ENCODE data around the gene SPTBN5. TPM values are rescaled to one million over a fixed set of nuclear protein-coding genes. Genes with fewer than 3 reads are reported as not detected.

Gene SPTBN5
- total RNA-seq, 1 experiment from 2014 or later: 0.96 TPM

DNA sequence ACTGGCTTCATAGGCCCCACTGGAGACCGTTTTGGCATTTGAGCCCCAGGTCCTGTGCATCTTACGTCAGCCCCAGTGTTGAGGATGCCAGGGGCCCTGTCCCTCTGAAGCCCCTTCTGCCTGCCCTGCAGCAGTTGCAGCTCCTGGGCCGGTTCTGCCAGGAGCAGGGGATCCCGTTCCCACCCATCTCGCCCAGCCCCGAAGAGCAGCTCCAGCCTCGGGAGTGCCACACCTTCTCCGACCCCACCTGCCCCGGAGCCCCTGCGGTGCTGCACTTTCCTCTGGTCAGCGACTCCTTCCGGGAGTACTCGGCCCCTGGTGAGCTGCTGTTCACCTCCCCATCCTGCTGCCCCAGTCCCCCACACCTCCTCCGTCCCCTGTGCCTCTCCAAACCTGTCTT, 46.6 kb downstream of the SPTBN5 start:
- intact Hi-C loops (cut with micrococcal nuclease): no loop called here

DNA sequence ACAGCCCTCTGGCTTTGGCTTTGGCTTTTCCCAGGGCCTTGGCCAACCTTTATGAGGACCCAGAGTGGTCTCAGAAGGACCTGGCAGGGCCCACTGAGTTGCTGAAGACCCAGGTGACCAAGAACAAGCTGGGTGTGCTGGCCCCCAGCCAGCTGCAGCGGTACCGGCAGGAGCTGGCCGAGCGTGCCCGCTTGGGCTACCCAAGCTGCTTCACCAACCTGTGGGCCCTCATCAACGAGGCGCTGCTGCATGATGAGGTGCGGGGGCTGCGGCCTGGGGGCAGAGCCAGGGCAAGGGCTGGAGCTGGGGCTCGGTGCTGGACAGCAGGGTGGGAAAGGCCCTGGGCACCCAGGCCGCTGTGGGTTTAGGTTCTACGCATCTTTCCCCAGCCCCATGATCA, 49.0 kb downstream of the SPTBN5 start:
- H3K27ac ChIP-seq (ENCODE audit: low read depth, low read length): no peak overlapping the region
- no peaks in the 10 kb centered on the region for H3K27me3 ChIP-seq (ENCODE audit: insufficient read depth, low read length)
- no peak overlapping the region for H3K4me3 ChIP-seq (replicated peaks in 1 of 2; ENCODE audit: low read depth in 1 of 2, low read length in 2 of 2)
- intact Hi-C loops (cut with micrococcal nuclease): no loop called here
- no TSS peak for BruUV-seq (replicated peaks)
- no peaks in the 10 kb centered on the region for H4K20me1 ChIP-seq (ENCODE audit: insufficient read depth)
- H3K9me2 ChIP-seq (ENCODE audit: insufficient read depth): no peaks in the 10 kb centered on the region
- H3K9me3 ChIP-seq (ENCODE audit: control insufficient read depth in 1 of 2, insufficient read depth in 1 of 2, low read depth in 1 of 2, low read length in 2 of 2): no peaks in the 10 kb centered on the region
- H3K4me1 ChIP-seq (ENCODE audit: control insufficient read depth in 1 of 2, insufficient read depth in 2 of 2, low read length in 2 of 2): no peaks in the 10 kb centered on the region
- H3K79me2 ChIP-seq (ENCODE audit: insufficient read depth, low read length): no peaks in the 10 kb centered on the region
- no peak overlapping the region for H3K4me2 ChIP-seq (ENCODE audit: low read length)
- no peak overlapping the region for H3K9ac ChIP-seq (ENCODE audit: low read length)
- no peak for TF ChIP-seq EGR1 (IDR thresholded peaks at IDR 0.05; ENCODE audit: low read depth)
- no peak for TF ChIP-seq CEBPB (IDR thresholded peaks at IDR 0.05; ENCODE audit: low read depth)
- TF ChIP-seq, protein P1, sequence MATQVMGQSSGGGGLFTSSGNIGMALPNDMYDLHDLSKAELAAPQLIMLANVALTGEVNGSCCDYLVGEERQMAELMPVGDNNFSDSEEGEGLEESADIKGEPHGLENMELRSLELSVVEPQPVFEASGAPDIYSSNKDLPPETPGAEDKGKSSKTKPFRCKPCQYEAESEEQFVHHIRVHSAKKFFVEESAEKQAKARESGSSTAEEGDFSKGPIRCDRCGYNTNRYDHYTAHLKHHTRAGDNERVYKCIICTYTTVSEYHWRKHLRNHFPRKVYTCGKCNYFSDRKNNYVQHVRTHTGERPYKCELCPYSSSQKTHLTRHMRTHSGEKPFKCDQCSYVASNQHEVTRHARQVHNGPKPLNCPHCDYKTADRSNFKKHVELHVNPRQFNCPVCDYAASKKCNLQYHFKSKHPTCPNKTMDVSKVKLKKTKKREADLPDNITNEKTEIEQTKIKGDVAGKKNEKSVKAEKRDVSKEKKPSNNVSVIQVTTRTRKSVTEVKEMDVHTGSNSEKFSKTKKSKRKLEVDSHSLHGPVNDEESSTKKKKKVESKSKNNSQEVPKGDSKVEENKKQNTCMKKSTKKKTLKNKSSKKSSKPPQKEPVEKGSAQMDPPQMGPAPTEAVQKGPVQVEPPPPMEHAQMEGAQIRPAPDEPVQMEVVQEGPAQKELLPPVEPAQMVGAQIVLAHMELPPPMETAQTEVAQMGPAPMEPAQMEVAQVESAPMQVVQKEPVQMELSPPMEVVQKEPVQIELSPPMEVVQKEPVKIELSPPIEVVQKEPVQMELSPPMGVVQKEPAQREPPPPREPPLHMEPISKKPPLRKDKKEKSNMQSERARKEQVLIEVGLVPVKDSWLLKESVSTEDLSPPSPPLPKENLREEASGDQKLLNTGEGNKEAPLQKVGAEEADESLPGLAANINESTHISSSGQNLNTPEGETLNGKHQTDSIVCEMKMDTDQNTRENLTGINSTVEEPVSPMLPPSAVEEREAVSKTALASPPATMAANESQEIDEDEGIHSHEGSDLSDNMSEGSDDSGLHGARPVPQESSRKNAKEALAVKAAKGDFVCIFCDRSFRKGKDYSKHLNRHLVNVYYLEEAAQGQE (IDR thresholded peaks at IDR 0.05; ENCODE audit: low read depth): no peak
- TF ChIP-seq SIN3A (IDR thresholded peaks at IDR 0.05; ENCODE audit: low read depth): no peak
- no peak for TF ChIP-seq JUND (IDR thresholded peaks at IDR 0.05)
- no peak for TF ChIP-seq POLR2AphosphoS5 (IDR thresholded peaks at IDR 0.05; ENCODE audit: low read depth, low read length)
- TF ChIP-seq TCF7L2 (IDR thresholded peaks at IDR 0.05; ENCODE audit: borderline replicate concordance, extremely low read depth, insufficient read depth, insufficient read length): no peak
- no peak for TF ChIP-seq POLR2A (IDR thresholded peaks at IDR 0.05; ENCODE audit: borderline replicate concordance, extremely low read depth, insufficient read depth, insufficient read length)
- TF ChIP-seq EZH2phosphoT487 (IDR thresholded peaks at IDR 0.05; ENCODE audit: borderline replicate concordance): no peak
- TF ChIP-seq, protein P2, sequence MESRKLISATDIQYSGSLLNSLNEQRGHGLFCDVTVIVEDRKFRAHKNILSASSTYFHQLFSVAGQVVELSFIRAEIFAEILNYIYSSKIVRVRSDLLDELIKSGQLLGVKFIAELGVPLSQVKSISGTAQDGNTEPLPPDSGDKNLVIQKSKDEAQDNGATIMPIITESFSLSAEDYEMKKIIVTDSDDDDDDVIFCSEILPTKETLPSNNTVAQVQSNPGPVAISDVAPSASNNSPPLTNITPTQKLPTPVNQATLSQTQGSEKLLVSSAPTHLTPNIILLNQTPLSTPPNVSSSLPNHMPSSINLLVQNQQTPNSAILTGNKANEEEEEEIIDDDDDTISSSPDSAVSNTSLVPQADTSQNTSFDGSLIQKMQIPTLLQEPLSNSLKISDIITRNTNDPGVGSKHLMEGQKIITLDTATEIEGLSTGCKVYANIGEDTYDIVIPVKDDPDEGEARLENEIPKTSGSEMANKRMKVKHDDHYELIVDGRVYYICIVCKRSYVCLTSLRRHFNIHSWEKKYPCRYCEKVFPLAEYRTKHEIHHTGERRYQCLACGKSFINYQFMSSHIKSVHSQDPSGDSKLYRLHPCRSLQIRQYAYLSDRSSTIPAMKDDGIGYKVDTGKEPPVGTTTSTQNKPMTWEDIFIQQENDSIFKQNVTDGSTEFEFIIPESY (IDR thresholded peaks at IDR 0.05; ENCODE audit: extremely low read depth, insufficient replicate concordance, low read length): no peak
- TF ChIP-seq, protein P3, sequence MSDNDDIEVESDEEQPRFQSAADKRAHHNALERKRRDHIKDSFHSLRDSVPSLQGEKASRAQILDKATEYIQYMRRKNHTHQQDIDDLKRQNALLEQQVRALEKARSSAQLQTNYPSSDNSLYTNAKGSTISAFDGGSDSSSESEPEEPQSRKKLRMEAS (IDR thresholded peaks at IDR 0.05): no peak
- TF ChIP-seq SRF (IDR thresholded peaks at IDR 0.05; ENCODE audit: low read depth): no peak
- TF ChIP-seq EZH2 (IDR thresholded peaks at IDR 0.05): no peak
- ChIA-PET CTCF (no interaction called here), POLR2A (no interaction called here), RAD21 (ENCODE audit: low non-redundant PET in 1 of 2, low total read pairs in 2 of 2, uncharacterized antibody in 2 of 2, unreplicated experiment in 2 of 2) (no interaction called here)
- peaks cover 0 to 3% of the 10 kb centered on the region in 2 experiments; a peak in 1 of 4 replicates for H3K36me3 ChIP-seq (ENCODE audit: control insufficient read depth in 1 of 2, insufficient read depth in 2 of 2, low read length in 2 of 2)
- no peak overlapping the region for H2AFZ ChIP-seq (ENCODE audit: low read depth, low read length, poor library complexity, severe bottlenecking)
- ATAC-seq (no peak), DNase-seq (ENCODE audit: low read depth, low spot score) (no peak)

More for the DNA sequence above, 46.6 kb downstream of the SPTBN5 start:
- ATAC-seq (no peak), DNase-seq (ENCODE audit: low read depth, low spot score) (no peak)
- Histone ChIP-seq H3K4me3 (replicated peaks in 1 of 2; ENCODE audit: low read depth in 1 of 2, low read length in 2 of 2) (no peak overlapping the region), H3K79me2 (ENCODE audit: insufficient read depth, low read length) (no peaks in the 10 kb centered on the region), H3K27ac (ENCODE audit: low read depth, low read length) (no peak overlapping the region), H2AFZ (ENCODE audit: low read depth, low read length, poor library complexity, severe bottlenecking) (no peak overlapping the region), H3K4me2 (ENCODE audit: low read length) (no peak overlapping the region), H3K4me1 (ENCODE audit: control insufficient read depth in 1 of 2, insufficient read depth in 2 of 2, low read length in 2 of 2) (no peaks in the 10 kb centered on the region), H4K20me1 (ENCODE audit: insufficient read depth) (no peaks in the 10 kb centered on the region), H3K36me3 (ENCODE audit: control insufficient read depth in 1 of 2, insufficient read depth in 2 of 2, low read length in 2 of 2) (peaks cover 0 to 3% of the 10 kb centered on the region in 2 experiments; a peak in 1 of 4 replicates), H3K9me2 (ENCODE audit: insufficient read depth) (no peaks in the 10 kb centered on the region), H3K27me3 (ENCODE audit: insufficient read depth, low read length) (no peaks in the 10 kb centered on the region), H3K9ac (ENCODE audit: low read length) (no peak overlapping the region), H3K9me3 (ENCODE audit: control insufficient read depth in 1 of 2, insufficient read depth in 1 of 2, low read depth in 1 of 2, low read length in 2 of 2) (no peaks in the 10 kb centered on the region)
- ChIA-PET RAD21 (ENCODE audit: low non-redundant PET in 1 of 2, low total read pairs in 2 of 2, uncharacterized antibody in 2 of 2, unreplicated experiment in 2 of 2) (no interaction called here), CTCF (no interaction called here), POLR2A (no interaction called here)
- no TSS peak for BruUV-seq (replicated peaks)
- TF ChIP-seq FOSL1 (IDR thresholded peaks at IDR 0.05; ENCODE audit: low read depth): no peak

Data from HCT116 (cell line).